Stromal cell of bone marrow (primary cell): ENCODE data around the gene SGK1.
"Not testable (repeated sequence)": the region's sequence is repeated elsewhere in the genome, so short reads cannot be mapped to it uniquely, and the experiment has no call there.

ENCODE experiments used
- DNase-seq: peaks from one replicate; pipeline ENCODE4 v3.0.0-alpha.2; 2012; ENCODE audit warnings: low read depth

SGK1 gene

GRCh38 chr6:134326192-134326591 is 8.3 kb upstream of the SGK1 start:
- DNase-seq, result not testable (repeated sequence)

GRCh38 chr6:134324766-134325165 is 6.9 kb upstream of the SGK1 start:
- DNase-seq, result no peak

- DNase-seq, result no peak
Observed at GRCh38 chr6:134324141-134324540, 6.2 kb upstream of the SGK1 start.

GRCh38 chr6:134323698-134324097 is 5.8 kb upstream of the SGK1 start:
- no peak for DNase-seq

GRCh38 chr6:134323294-134323693 is 5.4 kb upstream of the SGK1 start:
- no peak for DNase-seq

GRCh38 chr6:134322216-134322615 is 4.3 kb upstream of the SGK1 start:
- no peak for DNase-seq

- no peak for DNase-seq
Observed at GRCh38 chr6:134321246-134321645, 3.3 kb upstream of the SGK1 start.

- DNase-seq, result not testable (repeated sequence)
Observed at GRCh38 chr6:134319686-134320085, 1.8 kb upstream of the SGK1 start.

- DNase-seq, result no peak
Observed at GRCh38 chr6:134318974-134319281, 1.0 kb upstream of the SGK1 start.

- no peak for DNase-seq
Observed at GRCh38 chr6:134318236-134318973, 493 bp upstream of the SGK1 start.

GRCh38 chr6:134316733-134317431 is 1.0 kb downstream of the SGK1 start:
- DNase-seq, result no peak

GRCh38 chr6:134315974-134316441 is 1.9 kb downstream of the SGK1 start:
- DNase-seq, result no peak

- DNase-seq, result no peak
Observed at GRCh38 chr6:134315189-134315588, 2.7 kb downstream of the SGK1 start.

- no peak for DNase-seq
Observed at GRCh38 chr6:134314006-134314821, 3.7 kb downstream of the SGK1 start.

GRCh38 chr6:134312038-134312660 is 5.8 kb downstream of the SGK1 start:
- DNase-seq, result no peak

GRCh38 chr6:134310817-134311216 is 7.1 kb downstream of the SGK1 start:
- DNase-seq, result no peak

GRCh38 chr6:134309983-134310605 is 7.8 kb downstream of the SGK1 start:
- no peak for DNase-seq

GRCh38 chr6:134309227-134309626 is 8.7 kb downstream of the SGK1 start:
- no peak for DNase-seq

GRCh38 chr6:134308800-134309199 is 9.1 kb downstream of the SGK1 start:
- no peak for DNase-seq

- no peak for DNase-seq
Observed at GRCh38 chr6:134307870-134308269, 10.0 kb downstream of the SGK1 start.

GRCh38 chr6:134307075-134307474 is 10.8 kb downstream of the SGK1 start:
- DNase-seq, result no peak

- not testable (repeated sequence) for DNase-seq
Observed at GRCh38 chr6:134304381-134304780, 13.5 kb downstream of the SGK1 start.
